HG02884 (cell line): ENCODE measurements around the gene BCAR1.
"Not testable (repeated sequence)": the region's sequence is repeated elsewhere in the genome, so short reads cannot be mapped to it uniquely, and the experiment has no call there.

ENCODE experiments used
- ATAC-seq: cut with Tn5 transposase; IDR thresholded peaks from one replicate; pipeline ENCODE4 v1.9.1; 2021; ENCODE audit warnings: mild to moderate bottlenecking, moderate library complexity; ENCODE audit not compliant: unreplicated experiment

Gene BCAR1

GRCh38 chr16:75242436-75243078 is 8.9 kb downstream of the BCAR1 start:
- not testable (repeated sequence) for ATAC-seq

- no peak for ATAC-seq
Observed at GRCh38 chr16:75241955-75242354, 9.5 kb downstream of the BCAR1 start.

GRCh38 chr16:75241412-75241811 is 10.0 kb downstream of the BCAR1 start:
- no peak for ATAC-seq

- not testable (repeated sequence) for ATAC-seq
Observed at GRCh38 chr16:75240633-75241032, 10.8 kb downstream of the BCAR1 start.

- ATAC-seq, result no peak
Observed at GRCh38 chr16:75239542-75240122, 11.8 kb downstream of the BCAR1 start.

- ATAC-seq, result no peak
Observed at GRCh38 chr16:75238853-75239541, 12.4 kb downstream of the BCAR1 start.

- no peak for ATAC-seq
Observed at GRCh38 chr16:75238132-75238852, 13.1 kb downstream of the BCAR1 start.

GRCh38 chr16:75237398-75238131 is 13.9 kb downstream of the BCAR1 start:
- no peak for ATAC-seq

GRCh38 chr16:75236736-75237397 is 14.6 kb downstream of the BCAR1 start:
- no peak for ATAC-seq

GRCh38 chr16:75236232-75236631 is 15.2 kb downstream of the BCAR1 start:
- ATAC-seq, result no peak

GRCh38 chr16:75235721-75236193 is 15.7 kb downstream of the BCAR1 start:
- ATAC-seq, result no peak

- no peak for ATAC-seq
Observed at GRCh38 chr16:75234856-75235696, 16.3 kb downstream of the BCAR1 start.

GRCh38 chr16:75233611-75233938 is 17.8 kb downstream of the BCAR1 start:
- no peak for ATAC-seq

- ATAC-seq, result no peak
Observed at GRCh38 chr16:75231570-75231969, 19.9 kb downstream of the BCAR1 start.

GRCh38 chr16:75230471-75231110 is 20.8 kb downstream of the BCAR1 start:
- ATAC-seq, result no peak

GRCh38 chr16:75229172-75230031 is 22.0 kb downstream of the BCAR1 start:
- no peak for ATAC-seq

- no peak for ATAC-seq
Observed at GRCh38 chr16:75228143-75228976, 23.1 kb downstream of the BCAR1 start.
